GM19372 (cell line): ENCODE results near the gene RAB40B.

ENCODE experiments used
- ATAC-seq: cut with Tn5 transposase; IDR thresholded peaks from one replicate; pipeline ENCODE4 v1.9.1; 2021; ENCODE audit warnings: mild to moderate bottlenecking, low read depth, moderate library complexity; ENCODE audit not compliant: unreplicated experiment

The RAB40B gene

DNA sequence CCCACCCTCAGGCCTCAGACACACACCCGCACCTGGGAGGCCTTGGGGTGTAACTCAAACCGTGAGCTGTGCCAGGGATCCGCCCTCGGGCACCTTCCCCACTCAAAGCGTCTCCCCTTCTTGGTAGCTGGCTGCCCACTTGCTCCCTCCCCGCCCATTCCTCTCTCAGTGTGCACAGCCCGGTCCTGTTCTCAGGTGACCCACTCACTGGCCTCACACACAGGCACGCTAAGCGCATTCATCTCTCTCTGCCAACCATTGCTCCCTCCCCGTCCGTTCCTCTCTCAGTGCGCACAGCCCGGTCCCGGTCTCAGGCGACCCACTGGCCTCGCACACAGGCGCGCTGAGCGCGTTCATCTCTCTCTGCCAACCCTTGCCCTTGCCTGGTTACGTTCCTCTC lies 71.1 kb downstream of the RAB40B start:
- no peak for ATAC-seq

- ATAC-seq: no peak
These were observed 74.8 kb downstream of the RAB40B start for GRCh38 chr17:82623707-82624106.

- no peak for ATAC-seq
These were observed 78.9 kb downstream of the RAB40B start for GRCh38 chr17:82619641-82620040.

DNA sequence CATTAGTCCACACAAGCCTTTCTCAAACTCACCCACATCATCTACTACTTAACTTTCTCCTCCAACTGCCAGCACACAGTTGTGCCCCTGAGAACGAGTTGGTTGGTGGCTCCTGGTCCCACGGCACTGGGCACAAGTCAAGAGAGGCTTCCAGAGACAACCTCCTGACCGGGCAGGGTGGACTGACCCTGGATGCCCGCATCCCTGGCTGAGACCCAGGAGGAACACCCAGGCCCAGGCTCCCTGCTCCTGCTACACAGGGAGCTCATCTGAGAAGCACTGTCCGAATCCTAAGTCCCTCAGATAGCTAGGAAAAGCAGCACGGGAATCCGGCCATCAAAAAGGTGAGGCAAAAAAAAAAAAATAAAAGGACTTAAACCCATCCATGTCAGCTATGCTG lies 79.3 kb downstream of the RAB40B start:
- ATAC-seq: no peak

- no peak for ATAC-seq
These were observed 82.3 kb downstream of the RAB40B start for GRCh38 chr17:82616021-82616711.

GRCh38 chr17:82615084-82616020 lies 83.1 kb downstream of the RAB40B start:
- no peak for ATAC-seq

GRCh38 chr17:82614095-82614631 lies 84.3 kb downstream of the RAB40B start:
- no peak for ATAC-seq

GRCh38 chr17:82613283-82614094 lies 85.0 kb downstream of the RAB40B start:
- ATAC-seq: no peak

- ATAC-seq: no peak
These were observed 87.1 kb downstream of the RAB40B start for GRCh38 chr17:82611140-82612058.

GRCh38 chr17:82609655-82610054 lies 88.8 kb downstream of the RAB40B start:
- no peak for ATAC-seq

DNA sequence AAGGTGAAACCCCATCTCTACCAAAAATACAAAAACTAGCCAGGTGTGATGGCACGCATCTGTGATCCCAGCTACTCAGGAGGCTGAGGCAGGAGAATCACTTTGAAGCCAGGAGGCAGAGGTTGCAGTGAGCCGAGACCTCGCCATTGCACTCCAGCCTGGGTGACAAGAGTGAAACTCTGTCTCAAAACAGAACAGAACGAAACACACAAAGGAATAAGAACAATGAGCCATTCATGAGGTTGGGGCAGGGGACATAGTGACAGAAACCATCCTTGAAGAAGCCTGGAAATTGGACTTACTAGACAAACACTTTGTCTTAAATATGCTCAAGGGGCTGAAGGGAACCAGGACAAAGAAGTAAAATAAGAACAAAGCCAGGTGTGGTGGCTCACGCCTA lies 89.7 kb downstream of the RAB40B start:
- ATAC-seq: no peak

DNA sequence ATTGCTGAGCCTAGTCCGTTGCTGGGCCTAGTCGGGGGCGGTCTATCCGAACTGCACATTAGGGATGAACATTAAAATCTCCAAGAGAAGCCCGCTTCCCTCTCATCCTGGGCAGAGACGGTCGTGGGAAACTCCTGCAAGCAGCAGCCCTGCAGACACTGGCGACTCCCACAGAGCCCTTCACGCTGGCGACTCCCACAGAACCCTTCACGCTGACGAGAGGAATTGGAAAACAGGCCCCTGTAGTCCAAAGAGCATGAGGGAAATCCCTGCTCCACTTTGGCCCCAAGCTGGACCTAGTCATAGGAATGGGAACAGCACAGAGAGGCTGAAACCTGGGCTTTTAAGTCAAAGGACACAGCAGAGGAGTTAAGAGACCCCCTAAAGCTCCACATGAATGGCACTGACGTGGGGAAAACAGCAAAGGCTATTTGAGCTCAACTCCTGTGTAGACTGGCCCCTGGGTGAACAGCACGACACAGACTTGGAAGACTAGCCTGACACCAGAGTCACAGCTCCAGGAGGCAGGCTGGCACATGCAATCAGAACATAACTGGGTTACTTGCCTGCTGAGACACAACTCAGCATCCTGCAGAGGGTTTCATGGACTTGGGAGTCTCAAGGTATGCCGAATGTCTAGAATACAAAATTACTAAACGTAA lies 92.4 kb downstream of the RAB40B start:
- ATAC-seq: no peak
